ENCODE results near the gene KCNK7. TPM values are rescaled to one million over a fixed set of nuclear protein-coding genes. Genes with fewer than 3 reads are reported as not detected.

The KCNK7 gene
- total RNA-seq, 1 donor from 2014 or later: 1.1 TPM

GRCh38 chr11:65623177-65623576 lies 27.6 kb upstream of the KCNK7 start:
- TF ChIP-seq CTCF (IDR thresholded peaks at IDR 0.05): no peak
- no peak for ATAC-seq (ENCODE audit: low read depth)
- intact Hi-C loops (cut with micrococcal nuclease): no loop called here
- Mint-ChIP-seq H3K36me3 (ENCODE audit: low read depth) (peaks cover 81% of the 10 kb centered on the region), H3K4me1 (peaks cover 14% of the 10 kb centered on the region), H3K4me3 (no peak overlapping the region), H3K9me3 (no peaks in the 10 kb centered on the region), H3K27me3 (no peaks in the 10 kb centered on the region), H3K27ac (no peak overlapping the region)
- ChIA-PET POLR2A (interaction anchor here (1.0 kb wide), 1 partner anchor 8 kb away, joined by 3 read pairs; the partner anchor contains the start of gene PCNX3), CTCF (interaction anchor here (1.1 kb wide), 1 partner anchor 15 kb away, joined by 4 read pairs; the partner anchor contains the start of gene SIPA1)
- no peak for DNase-seq

- CTCF ChIA-PET: no interaction called here
- H3K4me1 Mint-ChIP-seq: peaks cover 21% of the 10 kb centered on the region
- H3K27ac Mint-ChIP-seq: peak overlapping the region; percentile 65
- no peaks in the 10 kb centered on the region for H3K27me3 Mint-ChIP-seq
- H3K9me3 Mint-ChIP-seq: no peaks in the 10 kb centered on the region
- intact Hi-C loops (cut with micrococcal nuclease): no loop called here
- ATAC-seq (ENCODE audit: low read depth) (no peak), DNase-seq (no peak)
- POLR2A ChIA-PET: interaction anchor here (0.6 to 1.2 kb wide), 2 partner anchors 22 to 112 kb away, joined by 4 to 8 read pairs; no protein-coding TSS in a partner anchor
- peaks cover 81% of the 10 kb centered on the region for H3K36me3 Mint-ChIP-seq (ENCODE audit: low read depth)
- no peak overlapping the region for H3K4me3 Mint-ChIP-seq
- no peak for TF ChIP-seq CTCF (IDR thresholded peaks at IDR 0.05)
Measured at GRCh38 chr11:65622011-65622410, 26.4 kb upstream of the KCNK7 start.

GRCh38 chr11:65621460-65621859 lies 25.9 kb upstream of the KCNK7 start:
- TF ChIP-seq CTCF (IDR thresholded peaks at IDR 0.05): no peak
- H3K27me3 Mint-ChIP-seq: no peaks in the 10 kb centered on the region
- no peaks in the 10 kb centered on the region for H3K9me3 Mint-ChIP-seq
- DNase-seq (no peak), ATAC-seq (ENCODE audit: low read depth) (no peak)
- intact Hi-C loops (cut with micrococcal nuclease): no loop called here
- H3K4me3 Mint-ChIP-seq: no peak overlapping the region
- peaks cover 26% of the 10 kb centered on the region for H3K4me1 Mint-ChIP-seq
- ChIA-PET POLR2A (interaction anchor here (0.6 to 1.2 kb wide), 2 partner anchors 23 to 113 kb away, joined by 4 to 8 read pairs; no protein-coding TSS in a partner anchor), CTCF (no interaction called here)
- peak overlapping the region; percentile 65 for H3K27ac Mint-ChIP-seq
- peaks cover 81% of the 10 kb centered on the region for H3K36me3 Mint-ChIP-seq (ENCODE audit: low read depth)

DNA sequence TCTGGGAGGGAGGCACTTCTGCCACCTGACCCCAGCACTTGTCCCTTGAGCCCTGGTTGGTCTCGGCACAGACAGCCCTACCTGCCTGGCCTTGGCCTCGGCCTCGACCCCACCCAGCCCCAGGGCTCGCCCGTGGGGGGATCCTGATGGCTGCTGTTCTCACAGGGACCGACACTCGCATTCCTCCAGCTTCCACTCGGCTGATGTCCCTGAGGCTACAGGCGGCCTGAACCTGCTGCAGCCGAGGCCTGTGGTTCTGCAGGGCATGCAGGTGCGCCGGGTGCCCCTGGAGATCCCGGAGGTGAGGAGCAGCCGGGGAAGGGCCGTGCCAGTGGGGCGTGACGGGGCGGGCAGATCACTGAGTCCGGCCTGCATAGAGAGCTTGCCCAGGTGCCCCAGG lies 25.1 kb upstream of the KCNK7 start:
- H3K27me3 Mint-ChIP-seq: no peaks in the 10 kb centered on the region
- H3K9me3 Mint-ChIP-seq: no peaks in the 10 kb centered on the region
- H3K36me3 Mint-ChIP-seq (ENCODE audit: low read depth): peaks cover 76% of the 10 kb centered on the region
- no peak overlapping the region for H3K27ac Mint-ChIP-seq
- peaks cover 23% of the 10 kb centered on the region for H3K4me1 Mint-ChIP-seq
- intact Hi-C loops (cut with micrococcal nuclease): no loop called here
- TF ChIP-seq CTCF (IDR thresholded peaks at IDR 0.05): no peak
- no peak for ATAC-seq (ENCODE audit: low read depth)
- ChIA-PET POLR2A (no interaction called here), CTCF (no interaction called here)
- no peak for DNase-seq
- no peak overlapping the region for H3K4me3 Mint-ChIP-seq

DNA sequence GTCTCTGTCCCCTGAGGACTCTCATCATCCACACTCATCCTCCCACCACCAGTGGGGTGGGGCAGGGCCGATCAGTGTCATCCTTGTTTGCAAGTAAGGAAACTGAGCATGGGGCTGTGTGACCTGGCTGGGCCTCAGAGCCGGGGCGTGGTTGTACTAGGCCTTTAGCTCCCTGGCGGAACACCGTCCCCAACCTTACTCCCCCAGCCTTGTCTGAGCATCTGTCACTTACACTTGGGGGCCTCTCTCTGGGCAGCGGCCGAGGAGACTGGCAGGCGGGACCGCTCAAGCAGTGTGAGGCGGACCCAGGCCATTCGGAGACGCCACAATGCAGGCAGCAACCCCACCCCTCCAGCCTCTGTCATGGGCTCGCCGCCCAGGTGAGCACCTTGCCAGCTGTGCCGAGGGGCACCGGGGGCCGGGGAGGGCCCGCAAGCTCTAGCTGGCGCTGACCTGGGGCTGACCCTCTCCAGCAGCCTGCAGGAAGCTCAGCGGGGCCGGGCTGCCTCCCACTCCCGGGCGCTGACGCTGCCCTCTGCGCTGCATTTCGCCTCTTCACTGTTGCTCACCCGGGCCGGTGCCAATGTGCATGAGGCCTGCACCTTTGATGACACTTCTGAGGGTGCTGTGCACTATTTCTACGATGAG lies 23.8 kb upstream of the KCNK7 start:
- DNase-seq: no peak
- no peak for TF ChIP-seq CTCF (IDR thresholded peaks at IDR 0.05)
- intact Hi-C loops (cut with micrococcal nuclease): loop anchor here (5.0 kb wide), 1 partner anchor 728 kb away; the partner anchor contains the start of genes B4GAT1 and BRMS1
- H3K27me3 Mint-ChIP-seq: no peaks in the 10 kb centered on the region
- H3K4me3 Mint-ChIP-seq: no peak overlapping the region
- peaks cover 73% of the 10 kb centered on the region for H3K36me3 Mint-ChIP-seq (ENCODE audit: low read depth)
- peaks cover 29% of the 10 kb centered on the region for H3K4me1 Mint-ChIP-seq
- no peak overlapping the region for H3K27ac Mint-ChIP-seq
- ChIA-PET CTCF (no interaction called here), POLR2A (interaction anchor here (1.4 to 8.5 kb wide), 2 partner anchors 20 to 239 kb away, joined by 3 to 108 read pairs; partner anchors contain the start of genes CFL1 and SIPA1)
- no peaks in the 10 kb centered on the region for H3K9me3 Mint-ChIP-seq
- ATAC-seq (ENCODE audit: low read depth): no peak

Data from activated B cell treated with CpG ODN at 0.5 μM for 24 hours (primary cell).